Measurements from ENCODE around the gene HACD2.

Gene HACD2

DNA sequence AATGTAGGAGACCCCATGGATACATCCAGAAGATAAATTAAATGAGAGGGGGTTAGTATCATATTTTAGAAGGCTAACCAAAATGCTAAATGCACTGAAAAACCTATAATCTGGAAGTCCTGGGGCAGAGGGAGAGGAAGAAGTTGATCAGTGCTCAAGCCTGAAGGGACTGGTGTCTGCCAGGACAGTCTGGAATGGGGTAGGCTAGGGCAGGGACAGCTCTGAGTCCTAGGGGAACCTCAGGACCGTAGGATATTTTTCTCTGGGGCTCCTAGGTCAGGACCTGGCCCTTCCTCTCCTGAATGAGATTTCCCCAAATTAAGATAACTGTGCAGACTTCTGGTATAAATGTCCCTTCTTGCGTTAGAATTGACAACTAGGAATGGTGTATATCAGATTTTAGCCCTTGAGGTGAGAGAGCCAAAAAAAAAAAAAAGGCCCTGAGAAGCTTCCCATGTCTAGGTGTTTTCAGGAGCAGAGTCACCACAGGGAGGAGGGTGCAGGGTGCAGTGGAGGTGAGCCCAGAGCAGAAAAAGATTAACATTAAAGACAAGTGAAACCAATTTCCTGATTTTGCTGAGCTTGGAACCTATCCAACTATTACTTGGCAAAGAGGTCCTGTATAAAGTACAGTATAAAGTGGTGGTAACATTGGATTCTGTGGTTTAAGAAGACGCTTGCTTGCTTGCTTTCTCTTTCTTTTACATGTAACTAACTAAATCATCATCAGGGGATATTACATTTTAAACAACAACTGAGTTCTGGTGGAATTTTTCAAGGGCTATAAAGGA is 63.5 kb downstream of the HACD2 start:
- no peak for DNase-seq (ENCODE audit: low read depth)

GRCh38 chr3:123520656-123521055 is 64.2 kb downstream of the HACD2 start:
- no peak overlapping the region for H3K4me3 ChIP-seq (ENCODE audit: low read depth, low read length)
- no peak for TF ChIP-seq CTCF (IDR thresholded peaks at IDR 0.05; ENCODE audit: insufficient read depth, low read depth, low read length, missing control alignments)
- no peak for DNase-seq (ENCODE audit: low read depth)

More for the DNA sequence above, 63.5 kb downstream of the HACD2 start:
- no peak overlapping the region for H3K4me3 ChIP-seq (ENCODE audit: low read depth, low read length)
- no peak for TF ChIP-seq CTCF (IDR thresholded peaks at IDR 0.05; ENCODE audit: insufficient read depth, low read depth, low read length, missing control alignments)

DNA sequence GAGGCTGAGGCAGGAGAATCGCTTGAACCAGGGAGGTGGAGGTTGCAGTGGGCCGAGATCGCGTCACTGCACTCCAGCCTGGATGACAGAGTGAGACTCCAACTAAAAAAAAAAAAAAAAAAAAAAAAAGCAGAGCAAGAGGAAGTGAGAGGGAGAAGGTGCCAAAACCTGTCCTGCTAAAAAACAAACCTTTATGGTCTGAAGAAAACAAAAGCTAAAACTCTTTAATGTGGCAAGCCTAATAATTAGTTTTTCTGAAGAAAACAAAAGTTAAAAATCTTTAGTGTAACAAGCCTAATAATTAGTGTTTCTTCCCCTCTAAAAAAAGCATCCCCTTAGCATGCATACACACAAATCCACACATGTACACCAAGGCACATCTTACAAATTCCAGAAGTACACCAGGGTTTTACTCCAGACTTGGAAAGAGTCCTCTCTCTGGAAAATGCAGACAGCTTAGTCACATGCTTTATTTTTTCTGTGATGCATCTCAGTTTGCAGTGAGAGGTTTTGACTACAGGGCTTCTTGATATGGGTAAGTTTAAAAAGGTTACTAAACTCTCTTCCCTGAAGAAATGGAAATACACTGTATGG is 65.9 kb downstream of the HACD2 start:
- no peak for TF ChIP-seq CTCF (IDR thresholded peaks at IDR 0.05; ENCODE audit: insufficient read depth, low read depth, low read length, missing control alignments)
- DNase-seq (ENCODE audit: low read depth): no peak
- H3K4me3 ChIP-seq (ENCODE audit: low read depth, low read length): no peak overlapping the region

DNA sequence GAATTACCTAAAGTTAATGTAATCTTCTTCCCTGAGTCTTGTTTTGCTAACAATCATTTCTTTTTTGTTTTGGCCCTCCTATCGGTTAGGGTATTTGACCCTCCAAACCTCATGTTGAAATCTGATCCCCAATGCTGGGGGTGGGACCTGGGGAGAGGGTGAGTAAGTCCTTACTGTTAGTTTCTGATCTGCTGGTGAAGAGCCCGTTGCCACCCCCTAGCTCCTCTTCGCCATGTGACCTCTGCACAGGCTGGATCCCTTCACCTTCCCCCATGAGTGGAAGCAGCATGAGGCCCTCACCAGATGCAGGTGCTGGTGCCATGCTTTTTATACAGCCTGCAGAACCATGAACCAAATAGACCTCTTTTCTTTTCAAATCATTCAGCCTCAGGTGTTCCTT is 73.1 kb downstream of the HACD2 start:
- no peak for DNase-seq (ENCODE audit: low read depth)
- H3K4me3 ChIP-seq (ENCODE audit: low read depth, low read length): no peak overlapping the region
- no peak for TF ChIP-seq CTCF (IDR thresholded peaks at IDR 0.05; ENCODE audit: insufficient read depth, low read depth, low read length, missing control alignments)

DNA sequence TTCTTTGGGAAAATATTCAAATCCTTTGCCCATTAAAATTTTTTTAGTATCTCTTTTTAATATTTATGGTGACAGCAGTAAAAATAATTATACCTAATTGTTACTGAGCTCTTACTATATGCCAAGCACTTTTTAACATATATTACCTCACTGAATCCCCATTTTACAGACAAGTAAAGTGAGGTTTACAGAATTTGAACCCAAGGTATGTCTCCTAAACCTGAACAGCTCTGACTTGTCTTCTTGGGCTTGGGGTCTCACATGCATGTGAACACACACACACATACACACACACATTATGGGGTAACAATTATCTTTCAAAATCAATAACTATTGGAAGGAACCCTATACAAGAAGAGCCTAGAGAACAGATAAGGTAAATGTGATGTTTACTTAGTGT is 73.8 kb downstream of the HACD2 start:
- no peak for DNase-seq (ENCODE audit: low read depth)
- no peak overlapping the region for H3K4me3 ChIP-seq (ENCODE audit: low read depth, low read length)
- TF ChIP-seq CTCF (IDR thresholded peaks at IDR 0.05; ENCODE audit: insufficient read depth, low read depth, low read length, missing control alignments): no peak

- no peak for TF ChIP-seq CTCF (IDR thresholded peaks at IDR 0.05; ENCODE audit: insufficient read depth, low read depth, low read length, missing control alignments)
- no peak overlapping the region for H3K4me3 ChIP-seq (ENCODE audit: low read depth, low read length)
- DNase-seq (ENCODE audit: low read depth): no peak
Measured at GRCh38 chr3:123508178-123508577, 76.7 kb downstream of the HACD2 start.

Data from GM12865 (cell line).